Right lobe of liver (tissue), 6 donors: ENCODE results near the gene CLASP2. TPM values are rescaled to one million over a fixed set of nuclear protein-coding genes. Genes with fewer than 3 reads are reported as not detected.

Experiments
- ATAC-seq, 4 donors: fragments of 200-7000 bp; cut with Tn5 transposase; one replicate each; pipeline ENCODE4 v1.9.1; 2020; ENCODE audit warnings: mild to moderate bottlenecking in 4 of 4, moderate library complexity in 4 of 4
- DNase-seq, 3 donors: peaks; one replicate each; pipeline ENCODE4 v3.0.0-alpha.2; 2020
- H3K27ac ChIP-seq, 3 donors: fragments of 200-600 bp; one replicate each; pipeline ENCODE4 v1.8.0; 2022
- H3K27me3 ChIP-seq, 2 donors: fragments of 200-600 bp; one replicate each; pipeline ENCODE4 v1.8.0; 2022
- H3K36me3 ChIP-seq, 4 donors: fragments of 200-600 bp; sonication (generic) in 1 of 4; one replicate each; pipeline versions ENCODE4 v1.5.1 to v1.8.0; 2017 to 2022; ENCODE audit warnings: control low read depth in 1 of 4
- H3K4me1 ChIP-seq, 4 donors: fragments of 200-600 bp; sonication (generic) in 1 of 4; one replicate each; pipeline versions ENCODE4 v1.5.1 to v1.8.0; 2017 to 2022; ENCODE audit warnings: control low read depth in 1 of 4
- H3K4me3 ChIP-seq, 3 donors: fragments of 200-600 bp; one replicate each; pipeline ENCODE4 v1.8.0; 2022
- H3K9me3 ChIP-seq, 4 donors: fragments of 200-600 bp; sonication (generic) in 1 of 4; one replicate each; pipeline versions ENCODE4 v1.5.1 to v1.8.0; 2017 to 2022; ENCODE audit warnings: control low read depth in 1 of 4
- CTCF ChIP-seq, 4 donors: fragments of 200-600 bp in 3 of 4; fragments of 450-650 bp in 1 of 4; IDR thresholded peaks; one replicate each; pipeline versions ENCODE4 v1.5.1 to v1.8.0; 2016 to 2022; ENCODE audit warnings: antibody characterized with exemption in 4 of 4, mild to moderate bottlenecking in 2 of 4
- POLR2A ChIP-seq: fragments of 450-650 bp; IDR thresholded peaks from one replicate; pipeline ENCODE4 v1.6.1; 2017; ENCODE audit warnings: antibody characterized with exemption, mild to moderate bottlenecking
- WGBS: methylation state at CpG from one replicate; pipeline ENCODE4 v1.1.6; 2018; ENCODE audit warnings: low coverage, low lambda C conversion rate; ENCODE audit not compliant: insufficient coverage; ENCODE audit errors: missing lambda C conversion rate; 5-methylcytosine and 5-hydroxymethylcytosine counted together
- intact Hi-C, 2 donors: fragments of 100-400 bp; cut with DNase I; formaldehyde crosslinking; loops; one replicate each; pipeline versions ENCODE4 v1.11.2 to v1.14.1; 2022
- total RNA-seq, 6 experiments: library from RNA; depleted of rRNA in 2 of 6; stranded (reverse); fragments of >200 nt in 2 of 6; fragmentation: NEBNext Ultra II Directional in 3 of 6; extraction: Animal tissue kit (Norgen Biotek cat#: 25700) in 3 of 6; gene quantifications; one replicate each; pipeline versions ENCODE4 v1.1.0 to v1.2.4, GENCODE V29; 2016 to 2023
- donor health status: DM: no; HTN: yes; CAD: no.
- donor health status: DM: no; HTN: no; CAD: no.
- donor health status: DM: no; HTN: no; CAD: no.
- donor health status: DM: no; HTN: yes; CAD: no.
- donor health status: DM: no; HTN: yes; CAD: no.

CLASP2 gene
- total RNA-seq, 6 experiments from 2014 or later: 15.0 to 19.2 (median 16.5) TPM

DNA sequence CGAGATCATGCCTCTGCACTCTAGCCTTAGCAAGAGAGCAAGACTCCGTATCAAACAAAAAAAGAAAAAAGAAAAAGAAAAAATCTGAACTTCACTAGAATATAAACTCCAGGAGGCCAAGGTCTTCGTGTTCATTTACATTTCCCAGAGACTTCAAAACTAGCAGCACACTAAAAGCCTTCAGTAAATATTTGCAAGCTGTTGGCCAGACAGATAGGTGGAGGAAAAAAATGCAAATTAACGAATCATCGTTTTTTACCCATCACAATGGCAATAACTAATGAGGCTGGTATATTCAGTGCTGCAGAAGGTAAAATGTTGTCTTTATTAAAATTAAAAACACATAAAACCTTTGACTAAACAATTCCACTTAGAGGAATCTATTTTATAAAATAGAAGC, 80.6 kb downstream of the CLASP2 start:
- intact Hi-C loops: loop anchor here (10.0 kb wide), 2 partner anchors 77 to 147 kb away; partner anchors contain the start of gene CLASP2 (in 1 of the 2)
- Histone ChIP-seq H3K4me3 (no peak overlapping the region), H3K27me3 (no peaks in the 10 kb centered on the region), H3K4me1 (peaks cover 0 to 9% (median 0%) of the 10 kb centered on the region in 4 donors), H3K36me3 (no peaks in the 10 kb centered on the region), H3K9me3 (no peaks in the 10 kb centered on the region), H3K27ac (no peak overlapping the region)
- no peak for TF ChIP-seq POLR2A
- WGBS: 42% methylated on average over 5 of the region's 5 CpGs
- DNase-seq: no peak
- peak; percentile 33 to 70 (median 67) for ATAC-seq

DNA sequence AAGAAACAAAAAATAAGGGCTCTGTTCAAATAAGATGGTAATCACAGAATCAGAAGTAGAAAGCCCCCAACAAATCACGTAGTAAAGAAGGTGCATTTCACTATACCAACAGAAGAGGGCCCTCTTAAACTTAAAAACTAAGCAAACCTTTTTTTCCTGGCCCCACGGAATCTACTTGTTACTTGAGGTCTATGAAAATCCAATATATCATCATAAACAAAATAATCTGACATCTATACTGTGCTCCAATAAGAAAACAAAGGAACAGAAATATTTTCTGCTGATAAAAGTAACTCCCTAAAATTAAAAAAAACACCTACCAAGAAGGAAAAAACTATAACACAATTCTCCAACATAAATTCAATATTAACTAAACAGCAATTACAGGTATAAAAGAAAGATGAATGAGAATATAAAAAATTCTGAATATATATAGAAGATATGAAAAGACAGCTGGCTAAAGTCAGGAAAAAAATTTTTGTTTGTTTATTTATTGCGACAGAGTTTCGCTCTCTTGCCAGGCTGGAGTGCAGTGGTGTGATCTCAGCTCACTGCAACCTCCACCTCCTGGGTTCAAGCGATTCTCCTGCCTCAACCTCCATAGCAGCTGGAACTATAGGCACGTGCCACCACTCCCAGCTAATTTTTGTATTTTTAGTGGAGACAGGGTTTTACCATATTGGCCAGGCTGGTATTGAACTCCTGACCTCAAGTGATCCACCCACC, 81.8 kb downstream of the CLASP2 start:
- ATAC-seq: peak; percentile 77 to 91 (median 86)

GRCh38 chr3:33634262-33634661, 83.8 kb downstream of the CLASP2 start:
- DNase-seq: no peak
- Histone ChIP-seq H3K4me3 (no peak overlapping the region), H3K9me3 (no peaks in the 10 kb centered on the region), H3K36me3 (no peaks in the 10 kb centered on the region), H3K27ac (no peak overlapping the region), H3K4me1 (peaks cover 0 to 9% (median 0%) of the 10 kb centered on the region in 4 donors), H3K27me3 (no peaks in the 10 kb centered on the region)
- no peak for ATAC-seq
- WGBS: 95% methylated on average over 3 of the region's 3 CpGs
- TF ChIP-seq POLR2A (no peak), CTCF (IDR thresholded peaks at IDR 0.05) (no peak)
- intact Hi-C loops: loop anchor here (10.0 kb wide), 2 partner anchors 81 to 151 kb away; partner anchors contain the start of gene CLASP2 (in 1 of the 2)

More for the DNA sequence above, 81.8 kb downstream of the CLASP2 start:
- intact Hi-C loops: loop anchor here (10.0 kb wide), 2 partner anchors 79 to 149 kb away; partner anchors contain the start of gene CLASP2 (in 1 of the 2)
- H3K36me3 ChIP-seq: no peaks in the 10 kb centered on the region
- H3K4me3 ChIP-seq: no peak overlapping the region
- TF ChIP-seq CTCF (IDR thresholded peaks at IDR 0.05): peak; percentile 58 to 66 (median 63)
- TF ChIP-seq POLR2A: no peak
- H3K9me3 ChIP-seq: no peaks in the 10 kb centered on the region
- H3K27me3 ChIP-seq: no peaks in the 10 kb centered on the region
- DNase-seq: no peak
- peaks cover 0 to 9% (median 0%) of the 10 kb centered on the region in 4 donors for H3K4me1 ChIP-seq
- peak overlapping the region in 2 of 3 donors; percentile 15 to 39 for H3K27ac ChIP-seq
- WGBS: 23% methylated on average over 6 of the region's 6 CpGs

DNA sequence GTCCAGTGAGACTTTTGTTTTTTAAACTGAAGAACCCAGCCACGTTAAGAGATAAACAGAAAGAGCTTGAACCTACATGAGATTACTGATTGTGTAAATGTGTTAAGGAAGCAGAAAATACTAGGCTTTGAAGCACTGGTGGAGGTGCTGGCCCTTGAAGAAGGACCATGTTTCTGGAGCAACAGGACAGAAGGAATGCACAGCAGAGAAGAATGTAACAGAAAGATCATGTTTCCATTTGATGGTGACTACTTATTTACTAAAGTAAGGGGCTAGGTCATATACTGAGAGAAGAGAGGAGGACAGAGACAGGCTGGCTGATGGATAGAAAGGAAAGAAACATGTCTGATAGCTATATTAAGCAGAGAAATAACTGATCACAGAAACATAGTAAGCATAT, 88.8 kb downstream of the CLASP2 start:
- Histone ChIP-seq H3K4me1 (no peaks in the 10 kb centered on the region), H3K36me3 (no peaks in the 10 kb centered on the region), H3K27ac (no peak overlapping the region), H3K4me3 (no peak overlapping the region), H3K9me3 (no peaks in the 10 kb centered on the region), H3K27me3 (no peaks in the 10 kb centered on the region)
- TF ChIP-seq POLR2A: no peak
- TF ChIP-seq CTCF (IDR thresholded peaks at IDR 0.05): no peak
- DNase-seq (no peak), ATAC-seq (no peak)
- 29% methylated on average over 1 of the region's 1 CpG for WGBS
- intact Hi-C loops: no loop called here

DNA sequence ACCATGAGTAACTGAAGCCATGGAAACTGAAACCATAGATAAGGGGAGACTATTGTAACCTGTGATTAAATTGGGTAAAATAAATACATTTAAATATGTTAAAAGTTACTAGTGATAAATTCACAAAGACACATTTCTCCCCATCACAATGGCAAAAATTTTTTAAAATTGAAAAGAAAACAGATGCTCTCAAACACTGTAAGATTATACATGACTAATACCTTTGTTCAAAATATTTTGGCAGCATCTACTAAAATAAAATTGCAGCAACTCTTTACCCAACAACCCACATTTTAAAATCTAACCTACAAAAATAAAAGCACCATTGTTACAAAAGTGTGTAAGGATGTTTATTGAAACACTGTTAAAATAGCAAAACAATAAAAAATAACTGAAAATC, 93.3 kb downstream of the CLASP2 start:
- Histone ChIP-seq H3K27ac (no peak overlapping the region), H3K4me1 (no peaks in the 10 kb centered on the region), H3K4me3 (no peak overlapping the region), H3K36me3 (no peaks in the 10 kb centered on the region), H3K9me3 (no peaks in the 10 kb centered on the region), H3K27me3 (no peaks in the 10 kb centered on the region)
- DNase-seq (no peak), ATAC-seq (no peak)
- TF ChIP-seq POLR2A (no peak), CTCF (IDR thresholded peaks at IDR 0.05) (no peak)
- intact Hi-C loops: no loop called here
